Stimulated activated CD8-positive, alpha-beta memory T cell treated with anti-CD3 and anti-CD28 coated beads, Interleukin-7, amount 100 ng/mL, for 24 hours (primary cell): ENCODE data around the gene FBXW12.

Experiments
- DNase-seq: peaks from one replicate; pipeline ENCODE4 v3.0.0-alpha.2; 2020; ENCODE audit warnings: low read depth

FBXW12 gene

DNA sequence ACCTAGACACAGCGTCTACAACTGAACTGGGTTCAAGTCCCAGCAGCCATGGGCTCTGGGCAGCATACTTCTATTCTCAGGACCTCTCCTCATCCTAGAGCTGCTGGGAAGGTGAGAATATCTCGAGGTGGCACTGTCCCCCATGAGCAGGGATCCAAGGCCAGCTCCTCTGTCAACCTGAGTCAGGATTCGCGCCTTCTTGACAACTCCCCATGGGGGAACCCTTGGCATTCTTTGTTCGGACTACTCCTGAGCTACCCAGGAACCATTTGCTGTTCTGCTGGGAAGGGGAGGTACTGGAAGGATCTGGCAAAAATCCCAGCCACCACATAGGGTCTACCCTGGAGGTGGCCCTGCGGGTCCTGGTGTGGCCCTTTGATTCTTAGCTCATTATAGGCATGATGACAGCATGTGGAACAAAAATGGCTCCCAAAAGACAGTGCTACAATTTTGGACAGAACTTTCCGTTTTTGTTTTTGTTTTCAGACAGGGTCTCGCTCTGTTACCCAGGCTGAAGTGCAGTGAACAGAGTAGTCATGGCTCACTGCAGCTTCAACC, 35.6 kb downstream of the FBXW12 start:
- DNase-seq, result no peak

GRCh38 chr3:48408823-48409281, 36.8 kb downstream of the FBXW12 start:
- DNase-seq, result no peak

DNA sequence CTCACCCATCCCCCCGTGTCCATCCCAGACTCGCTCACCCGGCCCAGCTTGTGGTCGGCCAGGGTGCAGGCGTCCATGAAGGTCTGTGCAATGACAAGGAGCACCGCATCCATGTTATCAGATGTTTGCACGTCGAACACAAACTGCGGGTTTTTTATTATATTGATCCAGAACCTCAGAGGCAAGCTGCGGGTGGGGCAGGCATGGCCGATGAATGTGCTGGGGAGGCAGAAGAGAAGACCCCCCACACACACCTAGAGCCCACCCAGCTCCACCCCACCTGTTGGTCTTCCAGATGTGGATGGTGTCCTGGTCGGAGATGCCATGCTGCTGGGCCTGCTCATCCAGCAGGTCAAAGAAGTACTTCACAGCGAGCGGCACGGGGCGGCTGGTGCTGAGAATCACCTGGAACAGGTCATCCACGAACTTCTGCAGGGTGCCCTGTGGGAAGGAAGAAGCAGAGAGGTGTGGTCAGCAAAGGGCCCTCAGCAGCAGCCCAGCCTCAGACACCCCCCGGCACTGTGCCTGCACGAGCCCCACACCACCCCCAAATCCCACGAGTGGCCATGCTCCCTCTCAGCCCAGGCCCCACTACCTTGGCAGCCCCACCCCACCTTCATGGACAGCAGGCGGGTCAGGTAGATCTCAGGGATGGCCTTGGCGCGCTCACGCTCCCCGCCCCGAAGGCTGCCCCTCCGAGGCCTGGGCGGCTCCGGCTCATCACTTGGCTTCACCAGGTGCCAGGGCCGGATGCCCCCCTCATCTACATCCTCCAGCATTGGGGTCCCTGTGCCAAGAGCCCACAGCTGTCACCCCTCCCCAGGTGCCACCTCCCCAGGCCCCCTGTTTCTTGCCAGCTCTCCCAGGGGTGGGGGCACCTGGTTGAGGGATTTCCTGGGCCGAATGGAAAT, 37.5 kb downstream of the FBXW12 start:
- DNase-seq, result no peak

DNA sequence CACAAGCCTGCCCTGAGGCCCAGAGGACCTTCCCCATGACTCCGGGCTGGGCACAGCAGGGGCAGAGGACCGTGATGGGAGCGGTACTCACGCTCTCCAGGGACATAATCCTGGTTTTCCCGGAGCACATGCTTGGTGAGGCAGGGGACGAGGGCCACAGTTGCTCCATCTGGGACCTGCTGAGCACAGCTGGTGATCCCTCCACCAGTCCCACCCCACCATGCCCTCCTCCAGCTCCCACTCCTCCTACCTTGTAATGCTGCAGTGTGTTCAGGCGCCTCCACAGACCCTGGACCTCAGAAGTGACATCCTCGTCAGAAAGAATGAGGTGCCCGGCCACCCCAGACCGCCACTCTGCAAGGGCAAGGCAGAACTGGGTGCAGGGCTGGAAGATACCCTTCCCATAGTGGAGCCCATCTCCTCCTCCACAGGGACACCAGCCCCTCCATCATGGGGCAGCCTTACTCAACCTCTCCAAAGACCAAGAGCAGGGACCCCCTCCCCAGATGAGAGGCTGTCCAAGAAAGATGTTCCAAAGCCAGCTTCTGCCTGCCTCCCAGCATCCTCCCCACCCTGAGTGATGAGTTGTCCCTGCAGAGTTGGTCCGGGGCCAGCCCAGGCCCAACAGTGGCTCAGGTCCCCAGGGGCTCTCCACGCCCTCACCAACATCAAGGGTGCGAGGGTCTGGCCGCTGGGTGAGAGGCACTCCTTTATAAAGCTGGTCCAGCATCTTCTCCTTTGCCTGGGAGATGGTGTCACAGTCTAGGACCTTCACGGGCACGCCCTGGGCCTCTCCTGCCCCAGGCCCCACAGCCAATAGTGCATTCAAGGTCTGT, 38.4 kb downstream of the FBXW12 start:
- DNase-seq, result no peak

- DNase-seq, result no peak
These were observed 39.1 kb downstream of the FBXW12 start for GRCh38 chr3:48411041-48411588.

DNA sequence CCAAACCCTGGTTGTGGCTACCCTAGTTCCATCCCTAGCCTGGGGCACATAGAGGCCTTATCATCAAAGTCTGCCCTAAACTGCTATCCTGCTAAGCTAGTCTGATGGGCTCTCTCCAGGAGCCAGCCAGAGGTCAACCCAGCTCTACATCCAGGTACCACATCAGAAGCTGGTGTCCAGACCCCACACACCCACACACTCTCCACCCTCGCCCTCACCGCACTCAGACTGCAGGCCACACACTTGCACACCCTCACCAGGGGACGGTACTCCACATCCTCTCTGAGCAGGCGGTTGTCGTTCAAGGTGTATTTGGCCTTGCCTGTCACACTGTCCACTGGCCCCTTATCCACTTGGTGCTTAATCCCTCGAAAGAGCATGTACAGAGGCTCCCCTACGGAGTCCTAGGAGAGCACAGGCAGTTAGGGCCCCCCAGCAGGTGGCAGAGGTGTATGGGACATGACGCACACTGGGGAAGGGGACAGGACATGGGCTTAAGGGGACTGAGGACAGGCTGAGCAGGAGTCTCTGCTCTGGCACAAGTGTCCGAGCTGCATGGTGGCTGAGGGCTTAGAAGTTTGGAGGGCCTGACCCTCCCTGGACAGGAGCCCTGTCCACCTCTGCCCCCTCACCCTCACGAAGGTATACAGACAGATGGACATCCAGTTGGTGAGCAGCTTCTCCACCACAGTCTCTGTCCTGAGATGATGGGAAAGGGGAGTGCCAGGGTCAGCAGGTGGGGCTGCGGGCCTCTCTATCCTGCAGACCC, 39.8 kb downstream of the FBXW12 start:
- DNase-seq, result no peak

DNA sequence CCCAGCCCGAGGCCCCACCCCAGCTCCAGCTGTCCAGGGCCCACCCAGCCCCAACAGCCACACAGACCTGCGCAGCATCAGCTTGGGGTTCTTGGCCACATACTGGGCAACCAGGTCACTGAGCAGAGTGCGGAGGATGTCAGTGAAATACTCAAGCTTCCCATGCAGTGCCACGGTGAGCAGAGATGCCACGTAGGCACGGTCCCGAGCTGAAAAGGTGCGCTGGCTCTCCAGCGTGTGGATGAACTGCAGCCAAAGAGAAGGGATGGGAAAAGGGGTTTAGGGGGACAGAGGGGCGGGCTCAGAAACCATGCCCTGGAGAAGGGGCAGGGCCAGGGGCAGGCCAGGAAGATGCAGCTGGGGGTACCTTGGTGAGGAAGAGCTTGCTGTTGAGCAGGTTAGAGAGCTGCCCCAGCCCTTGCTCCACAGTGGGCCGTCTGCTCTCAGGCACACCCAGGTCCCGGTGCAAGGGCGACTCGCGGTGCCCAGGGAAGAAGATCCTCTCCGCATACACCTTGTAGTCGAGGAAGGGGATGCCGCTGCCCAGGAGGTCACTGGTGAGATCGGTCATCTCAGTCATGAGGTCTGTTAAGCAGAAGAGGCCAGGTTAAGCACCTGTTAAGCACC, 40.5 kb downstream of the FBXW12 start:
- no peak for DNase-seq

GRCh38 chr3:48413086-48413485, 41.1 kb downstream of the FBXW12 start:
- no peak for DNase-seq

- DNase-seq, result no peak
These were observed 41.6 kb downstream of the FBXW12 start for GRCh38 chr3:48413611-48414010.

DNA sequence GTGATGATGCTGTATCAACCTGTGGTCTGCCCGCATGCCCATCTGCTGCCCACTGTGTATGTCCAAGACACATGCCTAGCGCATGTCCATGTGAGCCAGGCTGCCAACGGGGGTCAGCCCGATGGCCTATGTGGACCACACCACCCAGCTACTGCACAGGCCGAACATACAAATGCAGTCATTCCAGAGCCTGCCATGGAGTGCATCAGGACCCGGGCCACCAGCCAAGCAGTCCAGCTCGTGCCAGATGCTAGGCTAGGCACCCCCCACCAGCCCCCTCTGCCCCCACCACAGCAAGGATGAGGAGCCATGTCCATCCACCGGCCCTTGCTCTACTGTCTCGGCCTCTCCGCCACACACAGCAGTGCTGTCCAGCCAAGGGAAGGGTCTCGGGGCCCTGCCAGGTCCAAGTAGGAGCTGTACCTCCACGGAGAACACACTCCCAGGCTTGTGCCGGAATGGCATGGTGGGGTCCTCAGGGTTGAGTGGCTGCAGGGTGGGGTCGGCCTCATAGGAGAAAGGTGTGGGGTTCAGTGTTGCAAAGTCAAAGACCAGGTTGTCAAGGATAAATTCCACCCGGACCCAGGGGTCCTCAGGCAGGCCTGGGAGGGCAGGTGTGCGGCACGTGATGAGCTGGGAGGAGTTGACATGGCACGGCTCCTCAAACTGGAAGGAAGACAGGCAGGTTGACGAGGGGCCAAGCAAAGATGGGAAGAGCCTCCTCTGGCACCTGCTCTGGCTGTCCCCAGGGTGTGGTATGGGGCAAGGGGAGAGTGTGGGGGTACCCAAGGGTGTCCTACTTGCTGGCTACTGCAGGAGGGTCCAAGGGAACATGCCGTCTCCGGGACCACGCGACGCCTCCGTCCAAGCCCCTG, 42.6 kb downstream of the FBXW12 start:
- no peak for DNase-seq

DNA sequence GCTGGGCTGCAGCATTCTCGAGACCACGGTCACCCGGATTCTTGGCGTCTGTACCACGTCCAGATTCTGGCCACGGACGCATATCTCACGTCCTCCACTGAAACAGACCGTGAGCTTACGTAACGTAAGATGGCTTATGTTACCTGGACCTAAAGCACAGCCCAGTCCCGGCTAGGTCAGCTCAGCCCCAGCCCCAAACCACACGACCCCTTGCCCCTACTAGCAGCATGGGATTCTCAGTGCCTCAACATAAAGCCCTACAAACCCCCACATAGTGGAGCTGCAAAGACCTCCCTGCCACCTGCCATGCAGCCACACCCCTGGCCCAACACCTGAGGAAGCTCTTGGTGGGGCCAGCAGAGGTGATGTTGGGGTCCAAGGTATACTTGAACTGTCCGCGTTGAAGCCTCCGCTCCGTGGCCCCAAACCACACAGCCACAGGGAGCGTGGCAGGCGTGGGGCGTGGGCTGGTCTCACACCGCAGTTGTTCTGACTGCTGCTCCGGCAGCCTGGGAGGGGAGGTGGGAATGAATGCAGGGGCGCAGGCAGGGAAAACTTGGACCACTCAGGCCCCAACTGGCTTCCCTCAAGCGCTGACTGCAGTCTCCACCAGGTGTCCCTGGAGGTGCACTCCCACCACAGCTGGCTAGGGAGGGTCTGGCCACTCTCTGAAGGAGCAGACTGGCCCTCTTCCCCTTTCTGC, 43.4 kb downstream of the FBXW12 start:
- DNase-seq, result no peak

- DNase-seq, result no peak
These were observed 44.1 kb downstream of the FBXW12 start for GRCh38 chr3:48416091-48416505.

- DNase-seq, result no peak
These were observed 44.5 kb downstream of the FBXW12 start for GRCh38 chr3:48416546-48416945.

DNA sequence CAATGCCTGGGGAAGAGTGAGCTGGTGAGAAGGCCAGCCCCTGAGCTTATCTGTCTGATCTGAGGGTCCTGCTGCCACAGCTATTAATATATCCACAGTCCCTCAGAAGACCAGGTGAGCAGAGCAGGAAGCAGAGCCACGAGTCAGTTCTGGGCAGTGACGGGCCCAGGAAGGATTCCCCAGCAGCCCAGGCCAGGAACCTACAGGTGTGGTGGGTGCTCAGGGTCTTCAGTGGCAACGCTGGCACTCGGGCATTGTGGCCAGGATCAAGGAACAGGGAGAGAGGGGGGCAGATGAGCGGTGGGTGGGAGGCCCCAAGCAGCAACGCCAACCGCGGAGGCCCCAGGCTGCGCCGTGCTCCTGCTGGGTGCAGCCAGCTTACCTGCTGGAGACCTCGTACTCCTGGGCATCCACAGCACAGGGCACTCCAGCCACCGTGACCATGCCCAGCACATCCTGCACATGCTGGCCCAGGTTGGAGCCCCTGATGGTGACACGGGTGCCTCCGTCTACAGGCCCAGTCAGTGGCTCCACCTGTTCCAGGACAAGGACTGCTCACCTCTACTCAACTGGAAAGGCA, 45.6 kb downstream of the FBXW12 start:
- no peak for DNase-seq

DNA sequence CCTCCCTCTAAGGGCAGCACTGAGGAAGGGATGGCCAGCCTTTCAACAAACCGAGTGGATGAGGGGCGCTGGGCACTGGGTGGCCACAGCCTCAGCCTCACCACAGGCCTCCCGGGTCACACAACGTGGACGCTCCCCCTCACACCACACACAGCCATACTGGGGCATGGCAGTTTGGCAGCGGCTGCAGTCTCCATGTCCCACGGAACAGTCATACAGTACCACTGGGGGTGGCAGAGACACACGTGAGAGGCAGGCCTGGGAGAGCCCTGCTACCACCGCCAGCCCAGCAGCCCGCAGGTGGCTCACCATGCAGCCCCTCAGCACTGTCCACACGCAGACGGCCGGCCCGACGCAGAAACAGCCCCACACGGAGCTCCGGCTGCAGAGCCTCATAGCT, 46.1 kb downstream of the FBXW12 start:
- DNase-seq, result no peak

GRCh38 chr3:48418651-48419050, 46.6 kb downstream of the FBXW12 start:
- no peak for DNase-seq

DNA sequence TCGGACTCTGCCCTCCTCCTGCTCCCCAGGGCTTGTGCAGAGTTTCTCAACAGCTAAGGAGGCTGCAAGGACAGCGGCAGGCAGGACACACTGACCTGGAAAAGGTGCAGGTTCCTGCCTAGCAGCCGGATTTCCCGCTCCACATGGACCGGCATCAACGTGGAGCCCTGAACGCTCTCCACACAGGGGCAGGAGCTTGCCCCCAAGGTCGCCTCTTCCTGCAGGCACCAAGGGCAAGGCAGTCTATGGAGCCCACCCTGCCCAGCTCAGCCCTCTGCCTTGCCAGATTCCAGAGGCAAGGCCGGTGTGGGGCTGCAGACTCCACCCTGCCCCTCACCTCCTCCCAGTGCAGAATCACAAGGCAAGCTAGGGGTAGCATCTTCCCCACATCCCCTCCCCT, 47.1 kb downstream of the FBXW12 start:
- DNase-seq, result no peak

DNA sequence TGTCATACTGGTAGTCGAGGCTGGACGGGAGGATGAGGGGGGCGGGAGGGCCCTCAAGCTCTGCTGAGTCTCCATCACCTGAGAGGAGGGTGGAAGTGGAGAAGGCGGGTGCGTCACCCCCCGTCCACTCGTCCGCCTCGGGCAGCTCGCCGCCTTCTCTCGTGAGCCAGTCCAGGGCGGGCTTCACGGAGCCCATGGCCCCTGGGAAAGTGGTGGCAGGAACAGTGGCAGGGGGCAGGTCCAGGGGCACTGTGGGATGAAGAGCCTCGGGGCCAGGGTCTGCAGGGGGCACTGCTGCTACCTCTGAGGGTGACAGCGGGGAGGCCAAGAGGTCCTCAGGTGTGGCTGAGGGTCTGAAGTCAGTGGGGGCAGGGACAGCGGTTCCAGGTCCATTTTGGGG, 47.6 kb downstream of the FBXW12 start:
- no peak for DNase-seq

DNA sequence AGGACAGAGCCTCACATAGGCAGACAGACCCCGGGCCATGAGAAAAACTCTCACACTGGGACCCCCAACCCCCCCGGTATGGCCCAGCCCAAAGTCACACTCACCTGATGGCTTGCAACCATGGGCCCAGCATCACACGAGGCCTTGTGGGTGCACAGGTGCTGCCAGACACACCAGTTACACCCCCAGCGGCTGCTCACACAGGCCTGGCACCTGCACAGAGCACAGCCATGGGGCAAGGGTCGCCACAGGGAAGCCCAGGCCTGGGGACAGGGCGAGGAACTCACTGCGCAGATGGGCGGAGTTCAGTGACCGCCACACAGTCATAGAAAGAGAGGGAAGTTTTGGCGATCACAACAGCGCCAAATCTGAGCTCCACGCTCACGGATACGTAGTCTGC, 48.5 kb downstream of the FBXW12 start:
- no peak for DNase-seq
